Smooth muscle cell (in vitro differentiated cells): ENCODE data around the gene IFT122. TPM values are rescaled to one million over a fixed set of nuclear protein-coding genes. Genes with fewer than 3 reads are reported as not detected.

Experiments
- DNase-seq: peaks from one replicate; lab custom pipeline; 2025; ENCODE audit not compliant: unreplicated experiment; lab: John Stamatoyannopoulos, UW
- H2AFZ ChIP-seq: fragments of 200-600 bp; sonication (generic); 2 replicates; pipeline ENCODE4 v1.6.0; 2016; ENCODE audit warnings: antibody characterized with exemption, low read depth, mild to moderate bottlenecking
- H3F3A ChIP-seq: fragments of 200-600 bp; sonication (generic); 2 replicates; pipeline ENCODE4 v1.6.0; 2017; ENCODE audit warnings: antibody characterized with exemption, low read depth
- H3K27ac ChIP-seq: fragments of 200-600 bp; sonication (generic); 2 replicates; pipeline ENCODE4 v1.5.1; 2016; ENCODE audit warnings: low read depth, mild to moderate bottlenecking
- H3K27me3 ChIP-seq: fragments of 200-600 bp; sonication (generic); 2 replicates; pipeline ENCODE4 v1.6.1; 2016; ENCODE audit warnings: low read depth, mild to moderate bottlenecking
- H3K36me3 ChIP-seq: fragments of 200-600 bp; sonication (generic); 2 replicates; pipeline ENCODE4 v1.5.1; 2016; ENCODE audit warnings: low read depth
- H3K4me1 ChIP-seq: fragments of 200-600 bp; sonication (generic); 2 replicates; pipeline ENCODE4 v1.5.1; 2016; ENCODE audit warnings: low read depth
- H3K4me2 ChIP-seq: fragments of 200-600 bp; sonication (generic); 2 replicates; pipeline ENCODE4 v1.6.0; 2016; ENCODE audit warnings: mild to moderate bottlenecking
- H3K4me3 ChIP-seq: fragments of 200-600 bp; sonication (generic); 2 replicates; pipeline ENCODE4 v1.5.1; 2016; ENCODE audit warnings: mild to moderate bottlenecking
- H3K79me2 ChIP-seq: fragments of 200-600 bp; sonication (generic); 2 replicates; pipeline ENCODE4 v1.6.0; 2016; ENCODE audit warnings: low read depth, mild to moderate bottlenecking
- H3K9ac ChIP-seq: fragments of 200-600 bp; sonication (generic); 2 replicates; pipeline ENCODE4 v1.6.0; 2016; ENCODE audit warnings: low read depth
- H3K9me3 ChIP-seq: fragments of 200-600 bp; sonication (generic); replicated peaks from 2 replicates; pipeline ENCODE4 v1.5.1; 2016; ENCODE audit warnings: low read depth
- H4K20me1 ChIP-seq: fragments of 200-600 bp; sonication (generic); 2 replicates; pipeline ENCODE4 v1.6.0; 2016; ENCODE audit warnings: low read depth
- CTCF ChIP-seq: fragments of 200-600 bp; sonication (generic); IDR thresholded peaks from 2 replicates; pipeline ENCODE4 v1.5.1; 2017; ENCODE audit warnings: borderline replicate concordance, mild to moderate bottlenecking, antibody characterized with exemption; ENCODE audit not compliant: insufficient read depth, poor library complexity, severe bottlenecking
- WGBS: methylation state at CpG from one replicate; pipeline ENCODE4 v1.1.7; 2016; ENCODE audit warnings: low lambda C conversion rate; 5-methylcytosine and 5-hydroxymethylcytosine counted together
- polyA plus RNA-seq: library from polyadenylated mRNA; unstranded; fragments of >200 nt; fragmentation: Nextera tagmentation; extraction: Ambion mirVana; gene quantifications from 2 replicates; pipeline ENCODE4 v1.2.1, GENCODE V29; 2016
- total RNA-seq: library from RNA; depleted of rRNA; stranded (reverse); fragments of >200 nt; gene quantifications from 2 replicates; pipeline ENCODE4 v1.2.3, GENCODE V29; 2014

Gene IFT122
- total and polyA plus RNA-seq, 2 experiments from 2014 or later, result 13.4 to 17.4 TPM

- Histone ChIP-seq H2AFZ (no peak overlapping the region), H3K4me3 (no peak overlapping the region), H3K79me2 (no peaks in the 10 kb centered on the region), H3K27me3 (no peaks in the 10 kb centered on the region), H3K4me1 (no peaks in the 10 kb centered on the region), H4K20me1 (no peaks in the 10 kb centered on the region), H3K4me2 (no peak overlapping the region), H3K9ac (no peak overlapping the region), H3K36me3 (peaks cover 3% of the 10 kb centered on the region), H3K27ac (no peak overlapping the region), H3F3A (no peaks in the 10 kb centered on the region), H3K9me3 (no peaks in the 10 kb centered on the region)
- WGBS, result 98% methylated on average over 2 of the region's 2 CpGs
- no peak for DNase-seq
- TF ChIP-seq CTCF, result no peak
Observed at GRCh38 chr3:129470861-129471260, 30.8 kb downstream of the IFT122 start.

GRCh38 chr3:129473067-129473768, 33.2 kb downstream of the IFT122 start:
- Histone ChIP-seq H3K4me2 (no peak overlapping the region), H4K20me1 (no peaks in the 10 kb centered on the region), H2AFZ (no peak overlapping the region), H3K79me2 (no peaks in the 10 kb centered on the region), H3K4me1 (no peaks in the 10 kb centered on the region), H3K9me3 (no peaks in the 10 kb centered on the region), H3K36me3 (peaks cover 3% of the 10 kb centered on the region), H3K9ac (no peak overlapping the region), H3K27ac (no peak overlapping the region), H3K27me3 (no peaks in the 10 kb centered on the region), H3K4me3 (no peak overlapping the region), H3F3A (no peaks in the 10 kb centered on the region)
- DNase-seq, result no peak
- WGBS, result 95% methylated on average over 4 of the region's 4 CpGs
- no peak for TF ChIP-seq CTCF

- Histone ChIP-seq H2AFZ (no peak overlapping the region), H3K9me3 (no peaks in the 10 kb centered on the region), H3K36me3 (peaks cover 3% of the 10 kb centered on the region), H3K4me1 (no peaks in the 10 kb centered on the region), H3F3A (no peaks in the 10 kb centered on the region), H3K27ac (no peak overlapping the region), H4K20me1 (no peaks in the 10 kb centered on the region), H3K9ac (no peak overlapping the region), H3K4me3 (no peak overlapping the region), H3K79me2 (no peaks in the 10 kb centered on the region), H3K4me2 (no peak overlapping the region), H3K27me3 (no peaks in the 10 kb centered on the region)
- WGBS, result 68% methylated on average over 4 of the region's 4 CpGs
- TF ChIP-seq CTCF, result no peak
- no peak for DNase-seq
Observed at GRCh38 chr3:129473769-129474152, 33.7 kb downstream of the IFT122 start.
